Measurements from ENCODE around the gene CAMTA1.

DNA sequence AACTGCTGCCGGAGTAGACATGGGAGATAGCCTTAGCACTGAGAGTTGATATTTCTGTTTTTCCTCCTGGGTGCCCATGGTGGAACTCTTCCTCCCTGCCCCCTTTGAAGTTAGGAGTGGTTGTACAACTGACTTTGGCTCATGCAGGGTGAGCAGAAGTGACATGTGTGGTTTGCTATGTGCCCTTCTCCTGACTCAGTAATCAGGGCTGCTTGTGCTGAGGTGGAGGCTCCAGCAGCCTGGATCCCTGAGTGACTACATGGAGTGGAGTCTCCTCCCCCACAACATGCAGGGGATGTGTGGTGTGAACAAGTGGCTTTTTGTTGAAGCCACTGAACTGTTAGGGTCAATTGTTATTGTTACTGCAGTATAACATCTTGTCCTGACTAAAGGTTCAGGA, 261.6 kb downstream of the CAMTA1 start:
- no peak for TF ChIP-seq CHD2 (IDR thresholded peaks at IDR 0.05; ENCODE audit: low read length, partially characterized antibody)
- TF ChIP-seq, protein P1, sequence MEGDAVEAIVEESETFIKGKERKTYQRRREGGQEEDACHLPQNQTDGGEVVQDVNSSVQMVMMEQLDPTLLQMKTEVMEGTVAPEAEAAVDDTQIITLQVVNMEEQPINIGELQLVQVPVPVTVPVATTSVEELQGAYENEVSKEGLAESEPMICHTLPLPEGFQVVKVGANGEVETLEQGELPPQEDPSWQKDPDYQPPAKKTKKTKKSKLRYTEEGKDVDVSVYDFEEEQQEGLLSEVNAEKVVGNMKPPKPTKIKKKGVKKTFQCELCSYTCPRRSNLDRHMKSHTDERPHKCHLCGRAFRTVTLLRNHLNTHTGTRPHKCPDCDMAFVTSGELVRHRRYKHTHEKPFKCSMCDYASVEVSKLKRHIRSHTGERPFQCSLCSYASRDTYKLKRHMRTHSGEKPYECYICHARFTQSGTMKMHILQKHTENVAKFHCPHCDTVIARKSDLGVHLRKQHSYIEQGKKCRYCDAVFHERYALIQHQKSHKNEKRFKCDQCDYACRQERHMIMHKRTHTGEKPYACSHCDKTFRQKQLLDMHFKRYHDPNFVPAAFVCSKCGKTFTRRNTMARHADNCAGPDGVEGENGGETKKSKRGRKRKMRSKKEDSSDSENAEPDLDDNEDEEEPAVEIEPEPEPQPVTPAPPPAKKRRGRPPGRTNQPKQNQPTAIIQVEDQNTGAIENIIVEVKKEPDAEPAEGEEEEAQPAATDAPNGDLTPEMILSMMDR (IDR thresholded peaks at IDR 0.05) = no peak
- no peak for TF ChIP-seq GATA2 (CRISPR knock-in tag; IDR thresholded peaks at IDR 0.05)
- TF ChIP-seq RAD21 (IDR thresholded peaks at IDR 0.05; ENCODE audit: low read length) = no peak
- no peak for TF ChIP-seq MAX (IDR thresholded peaks at IDR 0.05; ENCODE audit: low read depth)
